GM23338 (cell line): Measurements from ENCODE around the gene MT1F.

Source experiments
- CREB1 ChIP-seq: fragments of 250-450 bp; sonication (Bioruptor Pico); IDR thresholded peaks from 2 replicates; pipeline ENCODE4 v1.5.0; 2020; ENCODE audit warnings: low read depth, mild to moderate bottlenecking, moderate library complexity
- CTCF ChIP-seq, 2 experiments: fragments of 200-600 bp in 1 of 2; sonication (generic) in 1 of 2; conservative IDR thresholded peaks; 2 replicates each; pipeline versions ENCODE4 v1.5.1 to v1.6.1; 2016 to 2017; ENCODE audit warnings: antibody characterized with exemption in 2 of 2, low read depth in 2 of 2, mild to moderate bottlenecking in 2 of 2, moderate library complexity in 1 of 2
- ETS1 ChIP-seq: IDR thresholded peaks from 2 replicates; pipeline ENCODE4 v1.6.1; 2016; ENCODE audit warnings: antibody characterized with exemption
- EZH2 ChIP-seq: fragments of 200-600 bp; sonication (generic); IDR thresholded peaks from one replicate; pipeline ENCODE4 v1.8.0; 2017; ENCODE audit warnings: antibody characterized with exemption, mild to moderate bottlenecking, low read depth; ENCODE audit not compliant: unreplicated experiment
- EZH2phosphoT487 ChIP-seq: fragments of 200-600 bp; sonication (generic); IDR thresholded peaks from one replicate; pipeline ENCODE4 v1.8.1; 2018; ENCODE audit warnings: antibody characterized with exemption; ENCODE audit not compliant: unreplicated experiment
- JUNB ChIP-seq: IDR thresholded peaks from one replicate; pipeline ENCODE4 v1.6.1; 2016; ENCODE audit warnings: antibody characterized with exemption; ENCODE audit not compliant: unreplicated experiment
- NANOG ChIP-seq: IDR thresholded peaks from 2 replicates; pipeline ENCODE4 v1.6.1; 2016; ENCODE audit warnings: antibody characterized with exemption, borderline replicate concordance
- POLR2AphosphoS5 ChIP-seq: IDR thresholded peaks from 2 replicates; pipeline ENCODE4 v1.6.1; 2016; ENCODE audit warnings: antibody characterized with exemption, low read depth
- REST ChIP-seq: IDR thresholded peaks from one replicate; pipeline ENCODE4 v1.6.1; 2018; ENCODE audit warnings: antibody characterized with exemption; ENCODE audit not compliant: unreplicated experiment
- STAT1 ChIP-seq: IDR thresholded peaks from one replicate; pipeline ENCODE4 v1.6.1; 2016; ENCODE audit warnings: antibody characterized with exemption; ENCODE audit not compliant: unreplicated experiment
- ZNF114 ChIP-seq: fragments of 250-450 bp; sonication (Bioruptor Pico); IDR thresholded peaks from 2 replicates; pipeline ENCODE4 v1.5.0; 2020; ENCODE audit warnings: mild to moderate bottlenecking, moderate library complexity
- ZNF331 ChIP-seq: fragments of 250-450 bp; sonication (Bioruptor Pico); IDR thresholded peaks from 2 replicates; pipeline ENCODE4 v1.5.0; 2020; ENCODE audit warnings: low read depth, mild to moderate bottlenecking, moderate library complexity
- ZNF462 ChIP-seq: fragments of 250-450 bp; sonication (Bioruptor Pico); IDR thresholded peaks from 2 replicates; pipeline ENCODE4 v1.5.0; 2020; ENCODE audit warnings: mild to moderate bottlenecking, moderate library complexity

GRCh38 chr16:56683424-56684172 is 25.8 kb downstream of the MT1F start:
- no peak for TF ChIP-seq POLR2AphosphoS5
- no peak for TF ChIP-seq EZH2
- TF ChIP-seq CTCF (conservative IDR thresholded peaks at IDR 0.05; ENCODE audit: low read depth in 2 of 2) = no peak
- TF ChIP-seq NANOG = no peak
- no peak for TF ChIP-seq ZNF114
- no peak for TF ChIP-seq EZH2phosphoT487
- TF ChIP-seq CREB1 = no peak
- TF ChIP-seq JUNB = no peak
- no peak for TF ChIP-seq REST
- no peak for TF ChIP-seq ETS1
- no peak for TF ChIP-seq STAT1
- no peak for TF ChIP-seq ZNF331
- no peak for TF ChIP-seq ZNF462 (CRISPR knock-in tag)
